HG03280 (cell line): ENCODE measurements around the gene PPP1R14B.

Source experiments
- ATAC-seq: cut with Tn5 transposase; IDR thresholded peaks from one replicate; pipeline ENCODE4 v1.9.1; 2021; ENCODE audit warnings: mild to moderate bottlenecking, moderate library complexity; ENCODE audit not compliant: unreplicated experiment

The PPP1R14B gene

DNA sequence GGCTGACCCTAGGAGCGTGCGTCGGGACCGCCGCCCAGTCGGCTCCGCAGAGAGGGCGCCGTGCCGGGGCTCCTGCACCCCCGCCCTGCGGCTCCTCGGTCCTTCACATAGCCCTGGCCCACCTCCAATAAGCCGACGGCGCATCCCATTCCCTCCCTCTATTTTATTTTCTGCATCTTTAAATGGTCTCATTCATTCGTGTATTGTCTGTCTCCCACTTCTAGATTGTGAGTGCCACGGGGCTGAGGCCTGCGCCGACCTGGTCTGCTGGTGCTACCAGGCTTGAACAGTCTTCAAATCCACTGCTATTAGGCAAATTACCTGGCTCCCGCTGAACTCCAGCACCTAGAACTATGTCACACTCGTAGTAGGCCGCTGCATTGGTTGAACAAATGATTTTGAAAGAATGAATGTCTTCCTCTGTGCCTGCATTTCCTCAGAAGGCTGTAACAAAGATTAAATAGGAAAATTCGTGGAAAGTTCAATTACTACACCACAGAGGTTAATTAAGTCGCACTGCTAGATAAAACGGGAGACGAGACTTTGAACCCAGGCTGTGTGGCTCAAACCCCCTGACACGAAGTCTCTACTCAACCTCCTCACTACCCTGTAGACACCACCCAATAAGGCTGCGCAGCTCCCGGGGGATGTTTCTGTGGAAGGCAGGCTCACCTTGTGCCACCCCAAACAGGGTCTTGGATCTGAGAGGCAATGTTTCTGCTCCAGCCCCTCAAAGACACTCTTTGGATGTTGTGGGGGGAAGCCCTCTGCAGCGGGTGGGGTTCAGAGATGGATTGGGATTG, 1.2 kb upstream of the PPP1R14B start:
- ATAC-seq, result no peak

DNA sequence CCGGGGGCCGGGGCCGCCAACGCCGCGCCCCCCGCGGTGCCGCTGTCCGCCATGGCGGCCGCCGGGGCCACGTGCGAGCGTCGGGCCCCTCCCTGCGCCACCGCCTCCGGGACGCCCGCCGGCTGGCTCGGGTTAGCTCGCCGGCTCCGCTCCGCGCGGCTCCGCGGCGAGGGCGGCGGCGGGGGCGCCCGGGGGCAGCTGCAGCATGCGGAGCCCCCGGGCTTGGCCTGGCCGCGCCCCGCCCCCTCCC, 197 bp downstream of the PPP1R14B start:
- peak; percentile 5 for ATAC-seq

DNA sequence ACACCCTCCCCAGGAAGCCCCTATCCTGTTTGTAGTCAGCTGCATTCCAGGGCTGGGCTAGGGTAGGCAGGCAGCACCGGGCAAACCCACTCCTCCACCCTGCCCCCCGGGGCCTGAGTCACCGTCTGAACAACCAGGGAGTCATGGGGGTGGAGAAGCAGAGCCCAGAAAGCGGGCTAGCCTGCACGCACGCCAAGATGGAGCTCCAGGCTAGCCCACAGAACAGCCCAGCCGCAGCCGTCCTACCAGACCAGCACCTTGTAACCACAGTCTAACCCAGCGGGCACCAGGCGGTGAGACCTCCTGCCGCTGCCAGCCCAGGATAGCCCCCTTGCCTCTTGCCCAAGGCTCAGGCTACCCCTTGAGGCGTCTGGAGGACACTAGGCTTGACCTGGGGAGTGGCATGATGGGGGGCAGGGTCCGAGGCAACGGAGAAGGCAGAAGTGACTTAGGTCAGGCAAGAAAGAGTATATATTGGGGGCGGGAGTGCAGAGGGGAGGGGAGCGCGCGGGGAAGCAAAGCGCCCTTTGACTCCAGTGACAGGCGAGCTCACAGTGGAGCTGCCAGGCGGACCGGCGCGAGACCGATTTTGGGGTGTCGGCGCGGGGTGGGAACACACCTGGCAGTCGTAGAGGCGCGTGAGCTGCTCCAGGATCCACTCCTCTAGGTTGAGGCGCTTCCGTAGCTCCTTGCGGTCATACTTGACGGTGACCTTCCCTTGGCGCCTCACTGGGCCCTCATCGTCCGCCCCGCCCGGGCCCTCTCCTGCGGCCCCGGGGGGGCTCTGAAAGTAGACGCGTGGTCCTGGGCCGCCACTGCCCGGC, 734 bp downstream of the PPP1R14B start:
- ATAC-seq, result no peak

- no peak for ATAC-seq
Observed at GRCh38 chr11:64245401-64245796, 1.3 kb downstream of the PPP1R14B start.

DNA sequence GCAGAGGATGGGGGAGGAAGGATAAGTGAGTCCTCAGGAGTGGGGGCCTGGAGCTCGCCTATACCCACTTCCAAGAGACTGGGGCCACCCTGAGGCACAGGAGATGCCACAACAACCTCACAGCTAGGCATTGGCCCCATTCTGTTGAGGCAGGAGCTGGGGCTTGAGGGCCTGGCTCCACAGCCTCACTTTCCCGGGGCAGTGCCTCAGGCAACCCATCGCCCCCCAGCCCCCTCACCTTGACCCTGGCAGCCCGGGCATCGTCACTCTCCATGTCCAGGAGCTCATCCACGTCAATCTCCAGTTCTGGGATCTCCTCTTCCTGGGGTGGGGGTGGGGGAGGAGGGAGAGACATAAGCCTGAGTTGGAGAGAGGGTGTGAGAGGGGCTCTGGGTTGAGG, 1.8 kb downstream of the PPP1R14B start:
- no peak for ATAC-seq

GRCh38 chr11:64244107-64244506, 2.6 kb downstream of the PPP1R14B start:
- no peak for ATAC-seq

GRCh38 chr11:64243236-64243854, 3.4 kb downstream of the PPP1R14B start:
- no peak for ATAC-seq

DNA sequence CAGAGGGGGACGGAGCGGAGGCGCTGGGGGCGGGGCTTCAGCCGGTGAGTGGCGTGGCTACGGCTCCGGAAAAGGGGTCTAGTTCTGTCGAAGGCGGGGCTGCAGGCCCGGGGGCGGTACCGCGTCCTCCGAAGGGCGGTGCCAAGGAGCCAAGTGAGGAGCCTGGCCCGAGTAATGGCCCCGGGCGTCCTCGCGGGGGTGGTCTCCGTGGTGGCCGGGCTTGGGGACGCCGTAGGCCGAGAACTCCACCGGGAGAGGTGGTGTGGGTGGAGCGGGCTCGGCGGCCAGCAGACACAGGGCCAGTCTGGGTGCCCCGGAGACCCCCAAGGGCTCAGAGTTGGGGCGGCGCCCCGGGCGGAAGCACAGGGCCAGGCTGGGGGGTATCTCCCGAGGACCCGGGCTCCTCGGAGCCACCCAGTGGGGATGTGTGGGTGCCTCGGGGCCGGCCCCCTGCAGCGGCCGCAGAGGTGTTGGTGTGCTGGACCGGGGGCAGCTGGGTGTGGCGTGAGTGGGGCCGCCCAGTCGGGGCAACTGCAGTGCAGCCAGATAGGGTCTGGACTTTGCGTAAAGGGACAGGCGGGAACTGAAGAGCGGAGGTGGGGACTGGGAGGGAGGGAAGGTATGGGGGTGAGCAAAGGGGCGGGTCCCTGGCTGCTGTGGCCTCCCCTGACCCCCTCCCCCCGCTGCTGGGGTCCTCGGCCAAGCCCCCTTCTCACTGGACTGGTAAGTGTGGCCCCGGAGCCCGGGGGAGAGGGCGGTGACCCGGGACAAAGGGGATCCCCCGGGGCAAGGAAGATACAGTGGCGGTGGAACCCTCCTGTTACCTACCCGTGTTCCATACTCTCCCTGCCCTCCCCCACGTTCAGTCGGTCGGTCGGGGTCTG, 5.0 kb downstream of the PPP1R14B start:
- peak; percentile 55 for ATAC-seq

- no peak for ATAC-seq
Observed at GRCh38 chr11:64241241-64241490, 5.6 kb downstream of the PPP1R14B start.

- peak; percentile 47 for ATAC-seq
Observed at GRCh38 chr11:64240435-64241240, 6.1 kb downstream of the PPP1R14B start, which contains the start of gene FKBP2. TSS of gene FKBP2 (plus strand) at chr11:64241095. CDS start at chr11:64242388, 1,293 bp downstream.

DNA sequence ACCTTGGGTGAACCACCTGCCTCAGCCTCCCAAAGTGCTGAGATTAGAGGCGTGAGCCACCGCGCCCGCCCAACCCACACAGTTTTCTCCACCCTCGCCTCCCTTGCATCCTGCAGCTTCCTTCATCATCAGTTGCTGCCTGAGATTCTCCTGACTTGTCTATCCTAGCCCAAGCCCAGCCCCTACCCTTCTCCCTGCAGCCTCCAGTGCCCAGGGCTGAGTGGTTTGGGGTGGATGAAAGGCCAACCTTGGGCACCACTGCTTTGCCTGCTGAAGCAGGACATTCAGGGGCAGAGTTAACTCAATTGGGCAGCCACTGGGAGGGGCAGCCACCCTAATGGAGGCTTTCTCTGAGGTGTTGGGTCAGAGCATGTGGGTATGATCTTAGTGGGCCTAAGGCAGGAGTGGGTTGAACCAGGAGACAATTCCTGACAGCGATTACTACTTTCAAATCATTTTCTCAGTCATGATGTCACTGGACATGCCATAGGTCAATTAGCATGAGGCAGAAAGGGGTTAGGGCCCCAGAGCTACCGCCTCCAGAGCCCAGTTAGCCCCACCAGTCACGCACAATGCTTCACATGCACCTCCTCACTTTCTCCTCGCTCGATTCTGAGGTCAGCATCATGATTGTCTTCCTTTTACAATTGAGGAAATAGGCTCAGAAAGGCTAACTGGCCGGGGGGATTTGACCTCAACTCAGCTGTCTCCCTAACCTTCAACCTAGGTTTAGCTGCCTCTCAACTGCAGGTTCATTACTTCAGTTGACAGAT, 6.9 kb downstream of the PPP1R14B start:
- ATAC-seq, result peak; percentile 17

DNA sequence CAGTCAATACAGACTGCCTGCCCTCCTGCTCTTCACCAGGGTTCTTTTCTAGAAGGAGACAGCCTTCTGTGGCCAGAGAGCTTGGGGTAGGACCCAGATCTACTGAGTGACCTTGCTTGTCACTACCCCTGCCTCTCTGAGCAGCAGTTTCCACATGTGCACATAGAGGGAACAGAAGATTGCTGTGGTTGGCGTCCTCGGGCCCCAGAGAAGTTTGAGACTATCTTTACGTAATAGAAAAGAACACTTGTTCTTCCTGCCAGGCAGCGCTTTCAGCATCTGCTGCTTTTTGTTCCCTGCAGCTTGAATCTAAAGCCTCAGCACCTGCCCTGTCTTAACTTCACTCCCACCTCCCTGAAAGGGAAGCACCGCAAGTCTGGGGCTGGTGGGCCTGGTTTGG, 7.7 kb downstream of the PPP1R14B start:
- ATAC-seq, result no peak

DNA sequence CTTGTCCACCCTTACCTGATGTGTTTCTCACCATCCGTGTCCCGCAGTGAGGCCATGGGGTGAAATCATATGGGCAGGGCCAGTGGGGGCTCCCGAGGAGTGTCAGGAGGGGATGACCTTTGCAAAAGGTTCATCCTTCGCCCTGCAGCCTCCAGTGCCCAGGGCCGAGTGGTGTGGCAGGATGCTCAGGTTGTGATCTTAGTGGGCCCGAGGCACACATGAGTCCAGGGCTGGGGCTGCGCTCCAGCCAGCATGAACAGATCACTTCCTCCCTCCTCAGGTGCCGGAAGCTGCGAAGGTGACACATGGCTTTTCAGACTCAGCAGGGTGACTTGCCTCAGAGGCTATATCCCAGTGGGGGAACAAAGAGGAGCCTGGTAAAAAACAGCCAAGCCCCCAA, 8.7 kb downstream of the PPP1R14B start:
- no peak for ATAC-seq

DNA sequence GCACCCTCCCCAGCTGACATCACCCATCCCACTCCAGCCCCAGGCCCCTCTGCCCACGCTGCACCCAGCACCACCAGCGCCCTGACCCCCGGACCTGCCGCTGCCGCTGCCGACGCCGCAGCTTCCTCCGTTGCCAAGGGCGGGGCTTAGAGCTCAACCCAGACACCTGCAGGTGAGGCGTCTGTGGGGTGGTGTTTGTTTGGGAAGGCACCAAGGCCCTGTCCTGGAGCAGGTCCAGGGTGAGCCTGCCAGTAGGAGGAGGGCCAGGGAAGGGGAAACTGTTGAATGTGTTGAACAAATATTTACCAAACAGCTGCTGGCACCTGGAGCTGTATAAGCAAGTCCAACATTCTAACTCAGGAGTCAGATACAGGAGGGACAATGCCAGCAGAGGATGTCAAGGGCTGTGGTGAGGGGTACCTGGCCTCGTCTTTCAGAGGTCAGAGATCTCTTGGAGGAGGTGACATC, 9.2 kb downstream of the PPP1R14B start:
- ATAC-seq, result no peak

DNA sequence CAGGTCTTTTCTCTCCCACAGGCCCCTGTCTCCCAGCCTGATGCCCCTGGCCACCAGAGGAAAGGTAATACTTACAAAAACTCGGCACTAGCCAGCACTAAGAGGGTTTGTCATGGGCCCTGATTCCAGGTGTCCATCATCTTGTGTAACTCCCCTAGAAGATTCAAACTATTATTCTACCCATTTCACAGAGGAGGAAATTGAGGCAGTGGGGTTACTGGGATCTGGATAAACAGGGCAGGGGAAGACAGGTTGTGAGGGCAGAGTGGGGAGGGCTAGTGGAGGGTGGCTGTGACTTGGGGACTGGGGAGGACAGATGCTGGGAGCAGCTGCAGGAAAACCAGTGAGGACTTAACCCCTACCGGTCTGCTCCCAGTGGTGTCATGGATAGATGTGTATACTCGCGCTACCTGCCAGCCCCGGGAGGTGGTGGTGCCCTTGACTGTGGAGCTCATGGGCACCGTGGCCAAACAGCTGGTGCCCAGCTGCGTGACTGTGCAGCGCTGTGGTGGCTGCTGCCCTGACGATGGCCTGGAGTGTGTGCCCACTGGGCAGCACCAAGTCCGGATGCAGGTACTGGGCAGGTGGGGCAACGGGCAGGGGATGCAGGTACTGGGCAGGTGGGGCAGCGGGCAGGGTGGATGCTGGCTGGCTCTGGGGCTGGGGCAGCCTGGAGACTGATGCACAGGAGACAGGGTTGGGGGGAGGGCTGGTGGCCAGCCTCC, 11.1 kb downstream of the PPP1R14B start:
- ATAC-seq, result no peak

DNA sequence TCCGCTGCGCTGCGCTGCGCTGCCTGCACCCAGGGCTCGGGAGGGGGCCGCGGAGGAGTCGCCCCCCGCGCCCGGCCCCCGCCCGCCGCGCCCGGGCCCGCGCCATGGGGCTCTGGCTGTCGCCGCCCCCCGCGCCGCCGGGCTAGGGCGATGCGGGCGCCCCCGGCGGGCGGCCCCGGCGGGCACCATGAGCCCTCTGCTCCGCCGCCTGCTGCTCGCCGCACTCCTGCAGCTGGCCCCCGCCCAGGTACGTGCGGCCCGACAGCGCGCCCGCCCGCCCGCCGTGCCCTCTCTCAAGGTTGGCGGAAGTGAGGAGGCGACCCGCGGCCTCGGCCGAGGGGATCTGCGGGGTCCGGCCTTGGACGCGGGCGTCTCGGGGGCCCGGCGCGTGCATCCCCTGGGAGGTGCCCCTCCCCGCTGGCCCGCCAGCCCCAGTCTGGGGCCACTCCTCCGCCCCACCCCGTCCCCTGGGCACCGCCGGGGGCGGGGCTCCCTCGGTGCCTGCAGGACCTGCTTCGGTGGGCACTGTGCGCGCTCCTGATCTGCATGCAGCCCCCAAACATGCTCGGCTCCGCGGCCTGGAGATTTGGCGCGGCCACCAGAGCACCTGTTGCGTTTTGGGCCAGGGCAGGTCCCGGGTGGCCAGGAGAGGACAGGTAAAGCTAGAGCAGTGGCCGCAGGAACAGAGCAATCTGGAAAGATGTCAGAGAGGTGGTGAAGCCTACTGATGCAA, 11.9 kb downstream of the PPP1R14B start:
- peak; percentile 17 for ATAC-seq

GRCh38 chr11:64233913-64234586, 12.7 kb downstream of the PPP1R14B start, which contains the start of gene VEGFB:
TSS of gene VEGFB (plus strand) at chr11:64234584. CDS start at chr11:64234834, 250 bp downstream.
- ATAC-seq, result peak; percentile 34

GRCh38 chr11:64232967-64233315, 13.8 kb downstream of the PPP1R14B start:
- no peak for ATAC-seq
